ENCODE measurements around the gene FOXK2. TPM values are rescaled to one million over a fixed set of nuclear protein-coding genes. Genes with fewer than 3 reads are reported as not detected.

The FOXK2 gene
- total RNA-seq, 1 donor from 2014 or later = 42.5 TPM

GRCh38 chr17:82615084-82616020 lies 95.8 kb downstream of the FOXK2 start:
- Histone ChIP-seq H3K4me3 (ENCODE audit: low read depth, low read length) (no peak overlapping the region), H3K36me3 (ENCODE audit: control insufficient read depth, insufficient read depth, low read length) (peaks cover 2% of the 10 kb centered on the region), H3K27me3 (ENCODE audit: control insufficient read depth, insufficient read depth, low read length) (no peaks in the 10 kb centered on the region)
- TF ChIP-seq, protein P1, sequence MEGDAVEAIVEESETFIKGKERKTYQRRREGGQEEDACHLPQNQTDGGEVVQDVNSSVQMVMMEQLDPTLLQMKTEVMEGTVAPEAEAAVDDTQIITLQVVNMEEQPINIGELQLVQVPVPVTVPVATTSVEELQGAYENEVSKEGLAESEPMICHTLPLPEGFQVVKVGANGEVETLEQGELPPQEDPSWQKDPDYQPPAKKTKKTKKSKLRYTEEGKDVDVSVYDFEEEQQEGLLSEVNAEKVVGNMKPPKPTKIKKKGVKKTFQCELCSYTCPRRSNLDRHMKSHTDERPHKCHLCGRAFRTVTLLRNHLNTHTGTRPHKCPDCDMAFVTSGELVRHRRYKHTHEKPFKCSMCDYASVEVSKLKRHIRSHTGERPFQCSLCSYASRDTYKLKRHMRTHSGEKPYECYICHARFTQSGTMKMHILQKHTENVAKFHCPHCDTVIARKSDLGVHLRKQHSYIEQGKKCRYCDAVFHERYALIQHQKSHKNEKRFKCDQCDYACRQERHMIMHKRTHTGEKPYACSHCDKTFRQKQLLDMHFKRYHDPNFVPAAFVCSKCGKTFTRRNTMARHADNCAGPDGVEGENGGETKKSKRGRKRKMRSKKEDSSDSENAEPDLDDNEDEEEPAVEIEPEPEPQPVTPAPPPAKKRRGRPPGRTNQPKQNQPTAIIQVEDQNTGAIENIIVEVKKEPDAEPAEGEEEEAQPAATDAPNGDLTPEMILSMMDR (IDR thresholded peaks at IDR 0.05; ENCODE audit: insufficient read depth, low read length, poor library complexity, severe bottlenecking) = peak; percentile 20
- no peak for DNase-seq (ENCODE audit: low read depth)

DNA sequence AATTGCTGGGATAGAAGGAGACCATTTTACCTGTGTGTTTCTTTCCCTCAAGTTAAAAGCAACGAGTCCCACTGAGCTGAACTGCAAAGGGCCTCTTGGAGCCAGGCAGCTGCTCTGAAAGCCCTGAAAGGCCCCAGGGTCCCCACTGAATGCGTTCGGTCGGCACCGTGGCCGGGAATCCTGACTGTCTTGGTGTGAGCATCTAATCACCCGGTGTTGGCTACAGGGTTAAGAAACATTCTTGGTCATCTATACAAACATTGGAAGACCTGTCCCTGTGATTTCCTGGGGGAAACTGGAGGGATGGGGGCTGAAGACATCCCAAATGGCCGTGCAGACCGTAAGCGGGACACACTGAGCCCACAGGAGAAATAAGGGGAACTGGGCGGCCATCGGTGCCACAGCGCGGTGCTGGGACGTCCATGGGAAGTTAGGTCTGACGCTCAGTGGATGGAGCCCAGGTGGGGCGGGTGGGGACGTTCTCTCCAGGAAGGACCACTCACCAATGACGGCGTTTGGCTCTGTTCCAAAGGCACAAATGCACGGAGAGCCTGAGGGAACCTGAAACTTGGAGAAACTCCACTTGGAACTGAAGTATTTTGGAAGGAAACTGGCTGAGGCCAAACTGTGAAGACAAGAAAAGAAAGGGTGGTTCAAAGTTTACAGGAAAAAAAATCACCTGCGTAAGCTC lies 96.6 kb downstream of the FOXK2 start:
- H3K4me3 ChIP-seq (ENCODE audit: low read depth, low read length) = no peak overlapping the region
- TF ChIP-seq, protein P1 (IDR thresholded peaks at IDR 0.05; ENCODE audit: insufficient read depth, low read length, poor library complexity, severe bottlenecking) = no peak

DNA sequence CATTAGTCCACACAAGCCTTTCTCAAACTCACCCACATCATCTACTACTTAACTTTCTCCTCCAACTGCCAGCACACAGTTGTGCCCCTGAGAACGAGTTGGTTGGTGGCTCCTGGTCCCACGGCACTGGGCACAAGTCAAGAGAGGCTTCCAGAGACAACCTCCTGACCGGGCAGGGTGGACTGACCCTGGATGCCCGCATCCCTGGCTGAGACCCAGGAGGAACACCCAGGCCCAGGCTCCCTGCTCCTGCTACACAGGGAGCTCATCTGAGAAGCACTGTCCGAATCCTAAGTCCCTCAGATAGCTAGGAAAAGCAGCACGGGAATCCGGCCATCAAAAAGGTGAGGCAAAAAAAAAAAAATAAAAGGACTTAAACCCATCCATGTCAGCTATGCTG lies 99.7 kb downstream of the FOXK2 start:
- DNase-seq (ENCODE audit: low read depth) = no peak
- Histone ChIP-seq H3K36me3 (ENCODE audit: control insufficient read depth, insufficient read depth, low read length) (peaks cover 5% of the 10 kb centered on the region), H3K27me3 (ENCODE audit: control insufficient read depth, insufficient read depth, low read length) (no peaks in the 10 kb centered on the region), H3K4me3 (ENCODE audit: low read depth, low read length) (no peak overlapping the region)
- TF ChIP-seq, protein P1 (IDR thresholded peaks at IDR 0.05; ENCODE audit: insufficient read depth, low read length, poor library complexity, severe bottlenecking) = no peak

More for the DNA sequence above, 96.6 kb downstream of the FOXK2 start:
- no peak for DNase-seq (ENCODE audit: low read depth)
- H3K36me3 ChIP-seq (ENCODE audit: control insufficient read depth, insufficient read depth, low read length) = peaks cover 2% of the 10 kb centered on the region
- H3K27me3 ChIP-seq (ENCODE audit: control insufficient read depth, insufficient read depth, low read length) = no peaks in the 10 kb centered on the region

DNA sequence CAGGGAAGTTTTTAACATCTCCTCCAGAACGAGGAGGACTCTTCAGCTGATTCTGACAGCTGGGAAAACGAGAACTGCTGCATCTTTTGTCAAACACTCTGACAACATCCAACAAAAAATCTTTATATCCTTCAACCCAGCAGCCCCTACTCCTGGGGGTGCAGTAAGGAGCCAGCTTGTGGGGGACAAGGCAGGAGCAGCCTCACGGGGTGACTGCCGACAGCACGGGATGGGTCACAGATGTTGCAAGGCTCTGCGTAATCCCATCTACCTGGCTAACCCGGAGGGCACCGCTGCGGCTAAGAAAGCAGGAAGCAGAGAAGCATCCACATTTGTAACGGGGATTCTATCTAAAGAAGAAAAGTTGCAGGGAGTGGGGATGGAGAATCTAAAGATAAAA lies 100.1 kb downstream of the FOXK2 start:
- no peak for DNase-seq (ENCODE audit: low read depth)
- Histone ChIP-seq H3K4me3 (ENCODE audit: low read depth, low read length) (no peak overlapping the region), H3K36me3 (ENCODE audit: control insufficient read depth, insufficient read depth, low read length) (peaks cover 5% of the 10 kb centered on the region), H3K27me3 (ENCODE audit: control insufficient read depth, insufficient read depth, low read length) (no peaks in the 10 kb centered on the region)
- TF ChIP-seq, protein P1 (IDR thresholded peaks at IDR 0.05; ENCODE audit: insufficient read depth, low read length, poor library complexity, severe bottlenecking) = no peak

DNA sequence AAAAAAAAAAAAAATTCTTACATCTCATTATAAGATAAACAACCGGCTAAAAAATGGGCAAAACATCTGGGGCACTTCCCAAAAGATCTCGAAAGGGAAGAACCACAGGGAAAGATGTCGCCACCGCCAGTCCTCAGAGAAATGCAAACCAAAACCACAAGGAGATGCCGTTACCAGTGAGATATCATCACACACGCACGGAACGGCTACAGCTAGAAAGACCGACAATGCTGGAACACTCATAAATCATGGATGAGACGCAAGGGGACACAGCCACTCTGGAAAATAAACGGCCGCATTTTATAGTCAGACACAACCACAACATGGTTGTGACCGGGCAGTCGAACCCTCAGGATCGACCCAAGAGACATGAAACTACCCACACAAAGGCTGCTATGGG lies 104.2 kb downstream of the FOXK2 start:
- no peak for DNase-seq (ENCODE audit: low read depth)
- Histone ChIP-seq H3K4me3 (ENCODE audit: low read depth, low read length) (no peak overlapping the region), H3K36me3 (ENCODE audit: control insufficient read depth, insufficient read depth, low read length) (peaks cover 8% of the 10 kb centered on the region), H3K27me3 (ENCODE audit: control insufficient read depth, insufficient read depth, low read length) (no peaks in the 10 kb centered on the region)
- TF ChIP-seq, protein P1 (IDR thresholded peaks at IDR 0.05; ENCODE audit: insufficient read depth, low read length, poor library complexity, severe bottlenecking) = no peak

Data from kidney epithelial cell (primary cell).